Measurements from ENCODE around the gene UBE2D4. TPM values are rescaled to one million over a fixed set of nuclear protein-coding genes. Genes with fewer than 3 reads are reported as not detected.

Gene UBE2D4
- total and polyA plus RNA-seq, 9 of the 15 experiments (the other 6 are each of a cell fraction or from before 2014, with no cell fraction given) = 3.3 to 16.2 (median 7.5) TPM

- TF ChIP-seq TRIM25 (IDR thresholded peaks at IDR 0.05; ENCODE audit: borderline replicate concordance) (no peak), CREB5 (CRISPR knock-in tag; IDR thresholded peaks at IDR 0.05) (no peak), CBFA2T2 (conservative IDR thresholded peaks at IDR 0.05) (peak; percentile 30; the same call in 1 of the 2 replicates), RBFOX2 (IDR thresholded peaks at IDR 0.05; ENCODE audit: low read depth, low read length) (peak; percentile 99), ZBTB49 (CRISPR knock-in tag; IDR thresholded peaks at IDR 0.05; ENCODE audit: borderline replicate concordance) (peak; percentile 89; the same call in 1 of the 2 replicates), USF2 (CRISPR knock-in tag; IDR thresholded peaks at IDR 0.05) (peak; percentile 88), ZZZ3 (IDR thresholded peaks at IDR 0.05) (no peak), DMBX1 (CRISPR knock-in tag; IDR thresholded peaks at IDR 0.05; ENCODE audit: borderline replicate concordance) (peak; percentile 86; the same call in 1 of the 2 replicates), KAT7 (CRISPR knock-in tag; IDR thresholded peaks at IDR 0.05; ENCODE audit: borderline replicate concordance) (0 out of 2 replicates have a peak, but pooled peaks have one; percentile 61), E4F1 (CRISPR knock-in tag; IDR thresholded peaks at IDR 0.05; ENCODE audit: borderline replicate concordance) (peak; percentile 70), HMG20B (CRISPR knock-in tag; IDR thresholded peaks at IDR 0.05) (no peak), TCF7 (IDR thresholded peaks at IDR 0.05; ENCODE audit: borderline replicate concordance) (peak; percentile 65; the same call in 1 of the 2 replicates), ZNF232 (CRISPR knock-in tag; IDR thresholded peaks at IDR 0.05) (peak; percentile 92)
Observed at GRCh38 chr7:43925984-43926797, at the start of gene UBE2D4 (continued).
